ENCODE measurements around the gene IGF1R.

DNA sequence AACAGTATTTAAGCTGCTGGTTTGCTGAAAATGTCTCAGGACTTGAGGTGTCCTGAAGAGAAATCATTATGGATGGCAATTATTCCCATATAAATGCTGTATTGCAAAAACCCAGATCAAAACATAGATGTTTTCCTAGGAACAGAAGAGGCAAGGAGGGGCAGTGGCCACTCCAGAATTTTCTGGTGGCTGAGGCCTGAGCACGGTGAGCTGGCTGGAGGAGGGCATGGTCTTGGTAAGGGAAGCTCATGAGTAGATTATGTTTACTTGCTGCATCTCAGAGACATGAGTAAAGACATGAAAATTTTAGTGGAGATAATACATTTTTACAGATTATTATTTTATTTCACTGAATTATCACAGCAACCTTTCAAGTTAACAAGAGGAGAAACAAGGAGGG, 328.2 kb downstream of the IGF1R start:
- TF ChIP-seq, protein P1, sequence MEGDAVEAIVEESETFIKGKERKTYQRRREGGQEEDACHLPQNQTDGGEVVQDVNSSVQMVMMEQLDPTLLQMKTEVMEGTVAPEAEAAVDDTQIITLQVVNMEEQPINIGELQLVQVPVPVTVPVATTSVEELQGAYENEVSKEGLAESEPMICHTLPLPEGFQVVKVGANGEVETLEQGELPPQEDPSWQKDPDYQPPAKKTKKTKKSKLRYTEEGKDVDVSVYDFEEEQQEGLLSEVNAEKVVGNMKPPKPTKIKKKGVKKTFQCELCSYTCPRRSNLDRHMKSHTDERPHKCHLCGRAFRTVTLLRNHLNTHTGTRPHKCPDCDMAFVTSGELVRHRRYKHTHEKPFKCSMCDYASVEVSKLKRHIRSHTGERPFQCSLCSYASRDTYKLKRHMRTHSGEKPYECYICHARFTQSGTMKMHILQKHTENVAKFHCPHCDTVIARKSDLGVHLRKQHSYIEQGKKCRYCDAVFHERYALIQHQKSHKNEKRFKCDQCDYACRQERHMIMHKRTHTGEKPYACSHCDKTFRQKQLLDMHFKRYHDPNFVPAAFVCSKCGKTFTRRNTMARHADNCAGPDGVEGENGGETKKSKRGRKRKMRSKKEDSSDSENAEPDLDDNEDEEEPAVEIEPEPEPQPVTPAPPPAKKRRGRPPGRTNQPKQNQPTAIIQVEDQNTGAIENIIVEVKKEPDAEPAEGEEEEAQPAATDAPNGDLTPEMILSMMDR (IDR thresholded peaks at IDR 0.05; ENCODE audit: extremely low read depth in 1 of 2, insufficient read depth in 1 of 2, low read depth in 1 of 2, low read length in 2 of 2) = no peak
- TF ChIP-seq EZH2 (IDR thresholded peaks at IDR 0.05; ENCODE audit: borderline replicate concordance, low read depth, low read length, severe bottlenecking) = no peak
- TF ChIP-seq POLR2A (IDR thresholded peaks at IDR 0.05; ENCODE audit: low read depth, low read length) = no peak
